Left ventricle myocardium inferior (tissue), 1 donor: Measurements from ENCODE around the gene ITIH4. TPM values are rescaled to one million over a fixed set of nuclear protein-coding genes. Genes with fewer than 3 reads are reported as not detected.

Source experiments
- DNase-seq: peaks from one replicate; pipeline ENCODE4 v3.0.0-alpha.2; 2020
- H3K27ac ChIP-seq: fragments of 200-600 bp; replicated peaks from 2 replicates; pipeline ENCODE4 v1.8.0; 2021
- H3K27me3 ChIP-seq: fragments of 200-600 bp; 2 replicates; pipeline ENCODE4 v1.8.0; 2021; ENCODE audit warnings: low read depth
- H3K36me3 ChIP-seq: fragments of 200-600 bp; 2 replicates; pipeline ENCODE4 v1.8.0; 2021
- H3K4me1 ChIP-seq: fragments of 200-600 bp; 2 replicates; pipeline ENCODE4 v1.8.0; 2021
- H3K4me3 ChIP-seq: fragments of 200-600 bp; 2 replicates; pipeline ENCODE4 v1.8.0; 2021; ENCODE audit warnings: mild to moderate bottlenecking, moderate library complexity
- H3K9me3 ChIP-seq: fragments of 200-600 bp; replicated peaks from 2 replicates; pipeline ENCODE4 v1.8.0; 2021
- CTCF ChIP-seq: fragments of 200-600 bp; IDR thresholded peaks from 2 replicates; pipeline ENCODE4 v1.8.0; 2021; ENCODE audit warnings: antibody characterized with exemption, mild to moderate bottlenecking, borderline replicate concordance
- intact Hi-C: fragments of 100-400 bp; cut with micrococcal nuclease; formaldehyde crosslinking; loops from one replicate; pipeline ENCODE4 v1.11.0; 2022
- total RNA-seq: library from RNA; stranded (reverse); fragmentation: NEBNext Ultra II Directional; extraction: Animal tissue kit (Norgen Biotek cat#: 25700); gene quantifications from one replicate; pipeline ENCODE4 v1.2.1, GENCODE V29; 2021
- donor health status: DM: no; HTN: yes; CAD: no; lungs with severe emphysema.

The ITIH4 gene
- total RNA-seq, 1 donor from 2014 or later, result 5.0 TPM

GRCh38 chr3:52795298-52795900 lies 35.1 kb downstream of the ITIH4 start:
- intact Hi-C loops, result no loop called here
- no peak for TF ChIP-seq CTCF
- DNase-seq, result no peak
- Histone ChIP-seq H3K36me3 (no peaks in the 10 kb centered on the region), H3K4me3 (no peak overlapping the region), H3K27ac (no peak overlapping the region), H3K4me1 (no peaks in the 10 kb centered on the region), H3K9me3 (no peaks in the 10 kb centered on the region), H3K27me3 (no peaks in the 10 kb centered on the region)

- DNase-seq, result no peak
- no peaks in the 10 kb centered on the region for H3K36me3 ChIP-seq
- TF ChIP-seq CTCF, result no peak
- H3K4me3 ChIP-seq, result no peak within 1 kb of the TSS
- no peaks in the 10 kb centered on the region for H3K27me3 ChIP-seq
- H3K4me1 ChIP-seq, result no peaks in the 10 kb centered on the region
- intact Hi-C loops, result no loop called here
- H3K9me3 ChIP-seq, result no peaks in the 10 kb centered on the region
- H3K27ac ChIP-seq, result no peak within 1 kb of the TSS
Observed at GRCh38 chr3:52794612-52795099, 35.8 kb downstream of the ITIH4 start, which contains the start of gene ITIH3. TSS of gene ITIH3 (plus strand) at chr3:52794796. CDS start at chr3:52794804, 8 bp downstream.

- H3K4me1 ChIP-seq, result no peaks in the 10 kb centered on the region
- DNase-seq, result no peak
- no peaks in the 10 kb centered on the region for H3K9me3 ChIP-seq
- no peak overlapping the region for H3K4me3 ChIP-seq
- no peak for TF ChIP-seq CTCF
- H3K36me3 ChIP-seq, result no peaks in the 10 kb centered on the region
- intact Hi-C loops, result no loop called here
- H3K27ac ChIP-seq, result no peak overlapping the region
- H3K27me3 ChIP-seq, result no peaks in the 10 kb centered on the region
Observed at GRCh38 chr3:52793702-52794611, 36.5 kb downstream of the ITIH4 start.

- no peak for DNase-seq
- no peaks in the 10 kb centered on the region for H3K9me3 ChIP-seq
- H3K36me3 ChIP-seq, result no peaks in the 10 kb centered on the region
- H3K27ac ChIP-seq, result no peak overlapping the region
- intact Hi-C loops, result no loop called here
- H3K27me3 ChIP-seq, result no peaks in the 10 kb centered on the region
- H3K4me1 ChIP-seq, result no peaks in the 10 kb centered on the region
- no peak for TF ChIP-seq CTCF
- H3K4me3 ChIP-seq, result no peak overlapping the region
Observed at GRCh38 chr3:52792961-52793695, 37.3 kb downstream of the ITIH4 start.

GRCh38 chr3:52792413-52792812 lies 38.1 kb downstream of the ITIH4 start:
- no peak for DNase-seq
- no peaks in the 10 kb centered on the region for H3K9me3 ChIP-seq
- H3K27ac ChIP-seq, result no peak overlapping the region
- no peak overlapping the region for H3K4me3 ChIP-seq
- H3K36me3 ChIP-seq, result no peaks in the 10 kb centered on the region
- H3K27me3 ChIP-seq, result no peaks in the 10 kb centered on the region
- intact Hi-C loops, result no loop called here
- TF ChIP-seq CTCF, result no peak
- no peaks in the 10 kb centered on the region for H3K4me1 ChIP-seq
